GM12878 (cell line): ENCODE results near the gene VIT. TPM values are rescaled to one million over a fixed set of nuclear protein-coding genes. Genes with fewer than 3 reads are reported as not detected.

ENCODE experiments used
- ATAC-seq: fragments of 200-7000 bp; cut with Tn5 transposase; 3 replicates; pipeline ENCODE4 v1.9.1; 2020; ENCODE audit warnings: mild to moderate bottlenecking, moderate library complexity
- BruUV-seq: library from RNA; stranded (reverse); fragments of 400-500 nt; replicated peaks from 2 replicates; lab custom pipeline; 2021; lab: Mats Ljungman, UMichigan
- CTCF ChIA-PET: fragments of 300-600 bp; sonication (Branson Sonifier 250); formaldehyde crosslinking; extraction: SDS; loops from one replicate; lab custom pipeline; 2021; ENCODE audit warnings: inconsistent platforms; lab: Yijun Ruan, JAX
- POLR2A ChIA-PET: fragments of 350-600 bp; formaldehyde crosslinking; extraction: SDS; loops from one replicate; lab custom pipeline; 2021; ENCODE audit warnings: inconsistent platforms; lab: Charles Lee
- RAD21 ChIA-PET: fragments of 300-600 bp; sonication (Branson Sonifier 250); formaldehyde crosslinking; loops from one replicate; lab custom pipeline; 2023; ENCODE audit warnings: antibody characterized with exemption; ENCODE audit not compliant: unreplicated experiment; lab: Charles Lee
- SMC1A ChIA-PET: fragments of 300-600 bp; sonication (Branson Sonifier 250); formaldehyde crosslinking; loops from one replicate; lab custom pipeline; 2023; ENCODE audit not compliant: unreplicated experiment, uncharacterized antibody; lab: Charles Lee
- DNase-seq: peaks from one replicate; pipeline ENCODE4 v3.0.0-alpha.2; 2011; ENCODE audit warnings: low read depth, low spot score
- FAIRE-seq: peaks from 3 replicates; lab custom pipeline; 2011; peaks lifted over from hg19 to GRCh38; lab: Jason Lieb, UNC
- H2AFZ ChIP-seq: 2 replicates; pipeline ENCODE4 v1.6.0; 2011; ENCODE audit warnings: low read depth, low read length, control low read depth; ENCODE audit not compliant: control insufficient read depth
- H3K27ac ChIP-seq: 2 replicates; pipeline ENCODE4 v1.5.1; 2011; ENCODE audit warnings: control low read depth; ENCODE audit not compliant: control insufficient read depth, insufficient read depth
- H3K27me3 ChIP-seq, 2 experiments: replicated peaks in 1 of 2; 2 replicates each; pipeline versions ENCODE4 v1.6.0 to v1.6.1; 2011; ENCODE audit warnings: low read length in 1 of 2; ENCODE audit not compliant: control insufficient read depth in 2 of 2, insufficient read depth in 2 of 2
- H3K36me3 ChIP-seq, 2 experiments: 2 replicates each; pipeline ENCODE4 v1.5.1; 2011; ENCODE audit warnings: low read length in 1 of 2; ENCODE audit not compliant: control insufficient read depth in 2 of 2, insufficient read depth in 2 of 2
- H3K4me1 ChIP-seq: 2 replicates; pipeline ENCODE4 v1.6.1; 2011; ENCODE audit warnings: mild to moderate bottlenecking, low read length, moderate library complexity, mixed read lengths; ENCODE audit not compliant: control insufficient read depth, insufficient read depth
- H3K4me2 ChIP-seq: 2 replicates; pipeline ENCODE4 v1.6.0; 2011; ENCODE audit warnings: control low read depth; ENCODE audit not compliant: control insufficient read depth, insufficient read depth
- H3K4me3 ChIP-seq: fragments of 200-600 bp; sonication (generic); 2 replicates; pipeline ENCODE4 v1.5.1; 2016
- H3K79me2 ChIP-seq: 2 replicates; pipeline ENCODE4 v1.6.0; 2011; ENCODE audit warnings: low read length; ENCODE audit not compliant: control insufficient read depth, insufficient read depth
- H3K9ac ChIP-seq: 2 replicates; pipeline ENCODE4 v1.8.0; 2011; ENCODE audit warnings: low read length, control low read depth, mixed read lengths; ENCODE audit not compliant: control insufficient read depth, insufficient read depth
- H3K9me3 ChIP-seq: replicated peaks from 3 replicates; pipeline ENCODE4 v1.5.1; 2011; ENCODE audit warnings: mild to moderate bottlenecking, low read length; ENCODE audit not compliant: control insufficient read depth, insufficient read depth
- H4K20me1 ChIP-seq: 2 replicates; pipeline ENCODE4 v1.6.0; 2011; ENCODE audit not compliant: control insufficient read depth, insufficient read depth
- DPF2 ChIP-seq: fragments of 450-650 bp; IDR thresholded peaks from 2 replicates; pipeline ENCODE4 v1.6.1; 2017; ENCODE audit warnings: mild to moderate bottlenecking
- EGR1 ChIP-seq, 2 experiments: IDR thresholded peaks; 1 replicate in 1 of 2; 2 replicates in 1 of 2; pipeline ENCODE4 v1.6.1; 2011 to 2012; ENCODE audit warnings: low read depth in 2 of 2, low read length in 2 of 2, borderline replicate concordance in 1 of 2, mild to moderate bottlenecking in 1 of 2, moderate library complexity in 1 of 2
- EZH2 ChIP-seq: IDR thresholded peaks from 2 replicates; pipeline ENCODE4 v1.6.1; 2012; ENCODE audit warnings: low read depth, mild to moderate bottlenecking, control low read depth, inconsistent platforms, low read length, borderline replicate concordance; ENCODE audit not compliant: control insufficient read depth
- MYC ChIP-seq: IDR thresholded peaks from 2 replicates; pipeline ENCODE4 v1.6.1; 2011; ENCODE audit warnings: mild to moderate bottlenecking, low read length, moderate library complexity, inconsistent platforms; ENCODE audit not compliant: insufficient read depth, insufficient replicate concordance, insufficient read length, severe bottlenecking
- SP1 ChIP-seq: IDR thresholded peaks from one replicate; pipeline ENCODE4 v1.6.1; 2011; ENCODE audit warnings: low read depth, low read length
- SREBF2 ChIP-seq: IDR thresholded peaks from 2 replicates; pipeline ENCODE4 v1.6.1; 2012; ENCODE audit warnings: mild to moderate bottlenecking, low read length
- STAT1 ChIP-seq: fragments of 450-650 bp; conservative IDR thresholded peaks from 2 replicates; pipeline ENCODE4 v1.6.1; 2014; ENCODE audit warnings: antibody characterized with exemption, mild to moderate bottlenecking
- STAT3 ChIP-seq: IDR thresholded peaks from 2 replicates; pipeline ENCODE4 v1.6.1; 2011; ENCODE audit warnings: low read depth, low read length, improper control_type of control experiment
- TARDBP ChIP-seq: IDR thresholded peaks from 2 replicates; pipeline ENCODE4 v1.6.1; 2016; ENCODE audit warnings: borderline replicate concordance
- ZNF622 ChIP-seq: fragments of 450-650 bp; IDR thresholded peaks from 2 replicates; pipeline ENCODE4 v1.6.1; 2017; ENCODE audit warnings: mild to moderate bottlenecking, inconsistent platforms
- WGBS: methylation state at CpG from one replicate; pipeline ENCODE4 v1.1.6; 2016; ENCODE audit warnings: low lambda C conversion rate; ENCODE audit not compliant: insufficient replicate concordance, insufficient coverage; ENCODE audit errors: missing lambda C conversion rate; 5-methylcytosine and 5-hydroxymethylcytosine counted together
- in situ Hi-C: fragments of 300-500 bp; cut with MboI; formaldehyde crosslinking; loops from 9 replicates; pipeline ENCODE4 v1.14.3; 2018; ENCODE audit warnings: mixed read lengths
- intact Hi-C: fragments of 100-400 bp; cut with micrococcal nuclease; formaldehyde crosslinking; loops from one replicate; pipeline ENCODE4 v1.14.2; 2022; ENCODE audit not compliant: unreplicated experiment
- polyA plus RNA-seq, 11 experiments: library from polyadenylated mRNA; depleted of rRNA in 4 of 11; unstranded in 6 of 11; stranded (reverse) in 5 of 11; fragments of >200 nt; fragmentation: Nextera tagmentation in 4 of 11; fragmentation: Illumina TruSeq in 1 of 11; extraction: Ambion mirVana in 4 of 11; extraction: Trizol in 1 of 11; gene quantifications; 1 replicate in 1 of 11; 2 replicates in 10 of 11; pipeline versions ENCODE4 v1.2.1 to v1.2.3, GENCODE V29; 2011 to 2016; ENCODE audit warnings: inconsistent platforms in 2 of 11, missing spikeins in 2 of 11, low read depth in 1 of 11
- total RNA-seq, 4 experiments: library from RNA; depleted of rRNA in 3 of 4; stranded (reverse); fragments of >200 nt in 3 of 4; fragmentation: Illumina TruSeq in 1 of 4; extraction: Trizol in 1 of 4; gene quantifications; 2 replicates each; pipeline versions ENCODE4 v1.2.1 to v1.2.3, GENCODE V29; 2013 to 2021
- TF ChIP-seq, protein P1 (sequence below): IDR thresholded peaks from 2 replicates; pipeline ENCODE4 v1.6.1; 2011; ENCODE audit warnings: borderline replicate concordance, low read depth, mild to moderate bottlenecking, moderate library complexity, low read length; ENCODE audit not compliant: insufficient read depth, poor library complexity, severe bottlenecking
- TF ChIP-seq, protein P2 (sequence below): fragments of 450-650 bp; IDR thresholded peaks from 2 replicates; pipeline ENCODE4 v1.6.1; 2017; ENCODE audit warnings: mild to moderate bottlenecking, low read depth, inconsistent platforms; ENCODE audit not compliant: poor library complexity, severe bottlenecking
- TF ChIP-seq, protein P3 (sequence below): fragments of 450-650 bp; conservative IDR thresholded peaks from 2 replicates; pipeline ENCODE4 v1.6.1; 2017; ENCODE audit warnings: mild to moderate bottlenecking, moderate library complexity
- TF ChIP-seq, protein P4 (sequence below), 3 experiments: IDR thresholded peaks in 2 of 3; conservative IDR thresholded peaks in 1 of 3; 2 replicates each; pipeline ENCODE4 v1.5.1; 2011; ENCODE audit warnings: low read depth in 3 of 3, low read length in 3 of 3, mild to moderate bottlenecking in 3 of 3, control low read depth in 2 of 3, moderate library complexity in 2 of 3, inconsistent platforms in 1 of 3, mixed read lengths in 1 of 3; ENCODE audit not compliant: control insufficient read depth in 2 of 3, insufficient read depth in 1 of 3; ENCODE audit errors: extremely low read depth in 1 of 3

The VIT gene
- total and polyA plus RNA-seq, 10 of the 15 experiments (the other 5 are each of a cell fraction or from before 2014, with no cell fraction given) = 0.05 to 0.14 TPM; not detected in 8

DNA sequence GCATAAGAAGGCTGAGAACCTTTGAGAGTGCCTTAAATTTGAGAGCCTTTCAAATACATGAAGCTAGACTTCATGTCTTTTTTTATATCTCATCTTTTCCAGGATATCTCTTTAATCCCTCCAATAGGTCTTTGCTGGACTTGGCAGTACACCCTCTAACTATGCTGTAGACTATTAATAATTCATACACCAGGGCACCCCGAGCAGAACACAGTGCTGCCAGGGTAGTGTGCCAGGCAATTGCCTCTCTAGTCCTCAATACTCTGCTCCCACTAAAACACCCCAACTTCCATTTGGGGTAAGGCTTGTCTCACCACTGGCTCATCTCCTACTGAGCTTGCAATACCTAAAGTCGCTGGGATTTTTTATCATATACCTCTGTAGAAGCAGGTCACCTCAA lies 80.8 kb downstream of the VIT start (continued):
- no peak for TF ChIP-seq EZH2
- no peak for TF ChIP-seq SP1
- TF ChIP-seq MYC = no peak
- no peak for TF ChIP-seq SREBF2
- TF ChIP-seq TARDBP = no peak
- TF ChIP-seq, all 136 proteins: peak for 0

DNA sequence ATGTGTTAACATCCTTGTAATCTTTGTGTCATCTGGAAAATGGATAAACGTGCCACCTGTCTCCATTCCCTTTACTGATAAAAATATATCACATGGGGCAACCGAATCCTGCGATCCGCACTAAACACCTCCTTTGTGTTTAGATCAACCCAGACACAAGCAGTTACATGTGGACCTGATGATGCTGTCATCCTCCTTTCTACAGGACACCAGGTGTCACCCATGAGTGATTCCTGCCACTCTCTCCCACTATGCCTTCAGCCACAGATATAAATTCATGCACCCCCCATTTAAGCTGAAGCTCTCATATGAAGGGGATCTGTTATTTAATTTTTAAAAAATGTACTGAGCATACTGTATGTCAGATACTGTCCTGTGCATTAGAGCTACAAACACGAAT lies 81.3 kb downstream of the VIT start:
- intact Hi-C loops = no loop called here
- ATAC-seq = no peak
- ChIA-PET CTCF (interaction anchor here (1.7 to 3.6 kb wide), 3 partner anchors 11 to 113 kb away, joined by 4 to 17 read pairs (median 5); no protein-coding TSS in a partner anchor), RAD21 (interaction anchor here (2.9 kb wide), 1 partner anchor 8 kb away, joined by 6 read pairs; no protein-coding TSS in a partner anchor), POLR2A (interaction anchor here (0.6 kb wide), 1 partner anchor 8 kb away, joined by 3 read pairs; no protein-coding TSS in a partner anchor), SMC1A (interaction anchor here (1.0 to 2.2 kb wide), 2 partner anchors 140 to 225 kb away, joined by 3 to 5 read pairs; no protein-coding TSS in a partner anchor)
- Histone ChIP-seq H3K4me1 (no peaks in the 10 kb centered on the region), H3K36me3 (no peaks in the 10 kb centered on the region), H3K27me3 (peaks cover 0 to 3% of the 10 kb centered on the region in 2 experiments; a peak in 3 of 4 replicates), H3K4me2 (no peak overlapping the region), H3K79me2 (no peaks in the 10 kb centered on the region), H3K9me3 (no peaks in the 10 kb centered on the region), H4K20me1 (no peaks in the 10 kb centered on the region), H3K27ac (no peak overlapping the region), H3K4me3 (no peak overlapping the region), H3K9ac (no peak overlapping the region), H2AFZ (no peak overlapping the region)
- DNase-seq = no peak
- WGBS = 54% methylated on average over 5 of the region's 5 CpGs
- FAIRE-seq = no peak
- BruUV-seq = no TSS peak
- in situ Hi-C loops = no loop called here
- TF ChIP-seq, protein P1, sequence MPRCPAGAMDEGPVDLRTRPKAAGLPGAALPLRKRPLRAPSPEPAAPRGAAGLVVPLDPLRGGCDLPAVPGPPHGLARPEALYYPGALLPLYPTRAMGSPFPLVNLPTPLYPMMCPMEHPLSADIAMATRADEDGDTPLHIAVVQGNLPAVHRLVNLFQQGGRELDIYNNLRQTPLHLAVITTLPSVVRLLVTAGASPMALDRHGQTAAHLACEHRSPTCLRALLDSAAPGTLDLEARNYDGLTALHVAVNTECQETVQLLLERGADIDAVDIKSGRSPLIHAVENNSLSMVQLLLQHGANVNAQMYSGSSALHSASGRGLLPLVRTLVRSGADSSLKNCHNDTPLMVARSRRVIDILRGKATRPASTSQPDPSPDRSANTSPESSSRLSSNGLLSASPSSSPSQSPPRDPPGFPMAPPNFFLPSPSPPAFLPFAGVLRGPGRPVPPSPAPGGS = no peak
- no peak for TF ChIP-seq EGR1 (IDR thresholded peaks at IDR 0.05; ENCODE audit: borderline replicate concordance in 1 of 2, low read depth in 2 of 2, low read length in 2 of 2)
- no peak for TF ChIP-seq STAT1
- no peak for TF ChIP-seq DPF2
- no peak for TF ChIP-seq STAT3
- no peak for TF ChIP-seq SP1
- TF ChIP-seq, protein P2, sequence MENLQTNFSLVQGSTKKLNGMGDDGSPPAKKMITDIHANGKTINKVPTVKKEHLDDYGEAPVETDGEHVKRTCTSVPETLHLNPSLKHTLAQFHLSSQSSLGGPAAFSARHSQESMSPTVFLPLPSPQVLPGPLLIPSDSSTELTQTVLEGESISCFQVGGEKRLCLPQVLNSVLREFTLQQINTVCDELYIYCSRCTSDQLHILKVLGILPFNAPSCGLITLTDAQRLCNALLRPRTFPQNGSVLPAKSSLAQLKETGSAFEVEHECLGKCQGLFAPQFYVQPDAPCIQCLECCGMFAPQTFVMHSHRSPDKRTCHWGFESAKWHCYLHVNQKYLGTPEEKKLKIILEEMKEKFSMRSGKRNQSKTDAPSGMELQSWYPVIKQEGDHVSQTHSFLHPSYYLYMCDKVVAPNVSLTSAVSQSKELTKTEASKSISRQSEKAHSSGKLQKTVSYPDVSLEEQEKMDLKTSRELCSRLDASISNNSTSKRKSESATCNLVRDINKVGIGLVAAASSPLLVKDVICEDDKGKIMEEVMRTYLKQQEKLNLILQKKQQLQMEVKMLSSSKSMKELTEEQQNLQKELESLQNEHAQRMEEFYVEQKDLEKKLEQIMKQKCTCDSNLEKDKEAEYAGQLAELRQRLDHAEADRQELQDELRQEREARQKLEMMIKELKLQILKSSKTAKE = no peak
- no peak for TF ChIP-seq ZNF622
- TF ChIP-seq, protein P3, sequence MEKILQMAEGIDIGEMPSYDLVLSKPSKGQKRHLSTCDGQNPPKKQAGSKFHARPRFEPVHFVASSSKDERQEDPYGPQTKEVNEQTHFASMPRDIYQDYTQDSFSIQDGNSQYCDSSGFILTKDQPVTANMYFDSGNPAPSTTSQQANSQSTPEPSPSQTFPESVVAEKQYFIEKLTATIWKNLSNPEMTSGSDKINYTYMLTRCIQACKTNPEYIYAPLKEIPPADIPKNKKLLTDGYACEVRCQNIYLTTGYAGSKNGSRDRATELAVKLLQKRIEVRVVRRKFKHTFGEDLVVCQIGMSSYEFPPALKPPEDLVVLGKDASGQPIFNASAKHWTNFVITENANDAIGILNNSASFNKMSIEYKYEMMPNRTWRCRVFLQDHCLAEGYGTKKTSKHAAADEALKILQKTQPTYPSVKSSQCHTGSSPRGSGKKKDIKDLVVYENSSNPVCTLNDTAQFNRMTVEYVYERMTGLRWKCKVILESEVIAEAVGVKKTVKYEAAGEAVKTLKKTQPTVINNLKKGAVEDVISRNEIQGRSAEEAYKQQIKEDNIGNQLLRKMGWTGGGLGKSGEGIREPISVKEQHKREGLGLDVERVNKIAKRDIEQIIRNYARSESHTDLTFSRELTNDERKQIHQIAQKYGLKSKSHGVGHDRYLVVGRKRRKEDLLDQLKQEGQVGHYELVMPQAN = no peak
- TF ChIP-seq, protein P4, sequence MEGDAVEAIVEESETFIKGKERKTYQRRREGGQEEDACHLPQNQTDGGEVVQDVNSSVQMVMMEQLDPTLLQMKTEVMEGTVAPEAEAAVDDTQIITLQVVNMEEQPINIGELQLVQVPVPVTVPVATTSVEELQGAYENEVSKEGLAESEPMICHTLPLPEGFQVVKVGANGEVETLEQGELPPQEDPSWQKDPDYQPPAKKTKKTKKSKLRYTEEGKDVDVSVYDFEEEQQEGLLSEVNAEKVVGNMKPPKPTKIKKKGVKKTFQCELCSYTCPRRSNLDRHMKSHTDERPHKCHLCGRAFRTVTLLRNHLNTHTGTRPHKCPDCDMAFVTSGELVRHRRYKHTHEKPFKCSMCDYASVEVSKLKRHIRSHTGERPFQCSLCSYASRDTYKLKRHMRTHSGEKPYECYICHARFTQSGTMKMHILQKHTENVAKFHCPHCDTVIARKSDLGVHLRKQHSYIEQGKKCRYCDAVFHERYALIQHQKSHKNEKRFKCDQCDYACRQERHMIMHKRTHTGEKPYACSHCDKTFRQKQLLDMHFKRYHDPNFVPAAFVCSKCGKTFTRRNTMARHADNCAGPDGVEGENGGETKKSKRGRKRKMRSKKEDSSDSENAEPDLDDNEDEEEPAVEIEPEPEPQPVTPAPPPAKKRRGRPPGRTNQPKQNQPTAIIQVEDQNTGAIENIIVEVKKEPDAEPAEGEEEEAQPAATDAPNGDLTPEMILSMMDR (IDR thresholded peaks at IDR 0.05 in 2 of 3, conservative IDR thresholded peaks at IDR 0.05 in 1 of 3; ENCODE audit: control insufficient read depth in 2 of 3, extremely low read depth in 1 of 3, insufficient read depth in 1 of 3, low read depth in 3 of 3, low read length in 3 of 3) = no peak
